Heart right ventricle (tissue), 16 donors: ENCODE data around the gene SLC39A11. TPM values are rescaled to one million over a fixed set of nuclear protein-coding genes. Genes with fewer than 3 reads are reported as not detected.

Source experiments
- ATAC-seq, 8 donors: fragments of 200-7000 bp; cut with Tn5 transposase; one replicate each; pipeline ENCODE4 v1.9.1; 2020; ENCODE audit warnings: mild to moderate bottlenecking in 8 of 8, moderate library complexity in 8 of 8, moderate number of reproducible peaks in 1 of 8
- DNase-seq, 2 donors: peaks; one replicate each; pipeline ENCODE4 v3.0.0-alpha.2; 2020
- H3K27ac ChIP-seq, 10 donors: fragments of 200-600 bp; sonication (generic) in 2 of 10; one replicate each; pipeline versions ENCODE4 v1.5.0 to v1.8.0; 2020 to 2022; ENCODE audit warnings: mild to moderate bottlenecking in 3 of 10
- H3K27me3 ChIP-seq, 7 donors: fragments of 200-600 bp; one replicate each; pipeline ENCODE4 v1.8.0; 2021 to 2022; ENCODE audit warnings: mild to moderate bottlenecking in 2 of 7
- H3K36me3 ChIP-seq, 9 donors: fragments of 200-600 bp; sonication (generic) in 1 of 9; one replicate each; pipeline versions ENCODE4 v1.5.0 to v1.8.0; 2020 to 2022; ENCODE audit warnings: mild to moderate bottlenecking in 2 of 9
- H3K4me1 ChIP-seq, 9 donors: fragments of 200-600 bp; sonication (generic) in 1 of 9; one replicate each; pipeline versions ENCODE4 v1.5.0 to v1.8.0; 2020 to 2022; ENCODE audit warnings: mild to moderate bottlenecking in 4 of 9
- H3K4me3 ChIP-seq, 10 donors: fragments of 200-600 bp; sonication (generic) in 2 of 10; one replicate each; pipeline versions ENCODE4 v1.5.0 to v1.8.0; 2020 to 2022; ENCODE audit warnings: mild to moderate bottlenecking in 7 of 10, moderate library complexity in 2 of 10
- H3K9me3 ChIP-seq, 11 donors: fragments of 200-600 bp in 10 of 11; sonication (generic) in 2 of 11; one replicate each; pipeline versions ENCODE4 v1.5.0 to v1.8.0; 2013 to 2022; ENCODE audit warnings: mild to moderate bottlenecking in 2 of 11, control low read depth in 1 of 11, moderate library complexity in 1 of 11
- CTCF ChIP-seq, 9 donors: fragments of 200-600 bp; sonication (generic) in 2 of 9; IDR thresholded peaks; one replicate each; pipeline versions ENCODE4 v1.5.0 to v1.8.0; 2021 to 2022; ENCODE audit warnings: antibody characterized with exemption in 9 of 9, mild to moderate bottlenecking in 5 of 9, moderate library complexity in 1 of 9
- WGBS, 2 donors: extraction: QIAGEN DNeasy Blood & Tissue Kit; methylation state at CpG; one replicate each; pipeline ENCODE4 v1.1.7; 2013; ENCODE audit warnings: inconsistent platforms in 1 of 2; 5-methylcytosine and 5-hydroxymethylcytosine counted together
- intact Hi-C, 10 donors: fragments of 100-400 bp; cut with DNase I; formaldehyde crosslinking; loops; one replicate each; pipeline versions ENCODE4 v1.11.1 to v1.14.2; 2022
- polyA plus RNA-seq, 2 donors: library from polyadenylated mRNA; stranded (reverse); fragments of 200-250 nt; gene quantifications; one replicate each; pipeline ENCODE4 v1.2.3, GENCODE V29; 2013
- total RNA-seq, 10 donors: library from RNA; stranded (reverse); fragmentation: NEBNext Ultra II Directional in 3 of 10; extraction: Animal tissue kit (Norgen Biotek cat#: 25700) in 3 of 10; gene quantifications; one replicate each; pipeline versions ENCODE4 v1.2.1 to v1.2.4, GENCODE V29; 2021 to 2023
- donor health status: Arrhythmogenic right ventricular cardiomyopathy.
- donor health status: ischemic (EF 13 %, LVEDD 7.1; RV severe dilation, severe dysfunction).
- donor health status: healthy with polysubstance abuse.
- donor health status: DM: no; HTN: yes; CAD: no.
- donor health status: DM: no; HTN: no; CAD: no.
- donor health status: ischemic (EF 25% LVEDD 6.9; RV normal size, moderate dysfunction).
- donor health status: ischemic (EF 25% LVEDD 5.7; RV mildly dilated, moderate dysfunction).
- donor health status: healthy.
- donor health status: DM: yes; HTN: yes; CAD: no.
- donor health status: Ischemic cardiomyopathy.
- donor health status: ischemic (EF 35%, LVEDD 5.7; RV mildly dilated, moderate dysfunction).
- donor health status: nonischemic (EF 11% LVEDD 7.7; RV severe dilation, severe dysfunction).
- donor health status: DM: yes; HTN: yes; CAD: no.
- donor health status: PGD.
- donor health status: ischemic (EF 29% LVEDD 5.4; RV normal size, mild dysfunction).
- donor health status: nonischemic (EF 23%, LVEDD 6.1; RV moderate dilation, normal function).

Gene SLC39A11
- total and polyA plus RNA-seq, 12 donors = 2.4 to 11.3 (median 6.4) TPM

- Histone ChIP-seq H3K9me3 (no peaks in the 10 kb centered on the region), H3K27ac (no peak overlapping the region), H3K36me3 (no peaks in the 10 kb centered on the region), H3K4me1 (no peaks in the 10 kb centered on the region), H3K4me3 (no peak overlapping the region), H3K27me3 (no peaks in the 10 kb centered on the region)
- ATAC-seq = no peak
- WGBS, 2 donors = 86 to 90% methylated on average over 2 of the region's 2 CpGs
- no peak for TF ChIP-seq CTCF (IDR thresholded peaks at IDR 0.05)
- DNase-seq = no peak
- intact Hi-C loops = loop anchor here in 1 of 10 donors (5.0 kb wide), 1 partner anchor 50 kb away; no protein-coding TSS in a partner anchor
These were observed 415.4 kb downstream of the SLC39A11 start for GRCh38 chr17:72677108-72677507.

GRCh38 chr17:72672729-72673128, 419.8 kb downstream of the SLC39A11 start:
- TF ChIP-seq CTCF (IDR thresholded peaks at IDR 0.05) = no peak
- WGBS, 2 donors = 93 to 96% methylated on average over 4 of the region's 4 CpGs
- intact Hi-C loops = no loop called here

GRCh38 chr17:72671016-72671415, 421.5 kb downstream of the SLC39A11 start:
- intact Hi-C loops = no loop called here
- no peak for TF ChIP-seq CTCF (IDR thresholded peaks at IDR 0.05)
- Histone ChIP-seq H3K4me3 (no peak overlapping the region), H3K27ac (no peak overlapping the region), H3K9me3 (peaks cover 0 to 7% (median 0%) of the 10 kb centered on the region in 11 donors), H3K4me1 (no peaks in the 10 kb centered on the region), H3K36me3 (no peaks in the 10 kb centered on the region), H3K27me3 (no peaks in the 10 kb centered on the region)
- no peak for DNase-seq
- no peak for ATAC-seq

More at GRCh38 chr17:72672729-72673128, 419.8 kb downstream of the SLC39A11 start:
- Histone ChIP-seq H3K4me3 (no peak overlapping the region), H3K4me1 (no peaks in the 10 kb centered on the region), H3K9me3 (peaks cover 0 to 7% (median 0%) of the 10 kb centered on the region in 11 donors), H3K36me3 (no peaks in the 10 kb centered on the region), H3K27me3 (no peaks in the 10 kb centered on the region), H3K27ac (no peak overlapping the region)
- no peak for ATAC-seq
- no peak for DNase-seq

GRCh38 chr17:72667096-72668063, 425.1 kb downstream of the SLC39A11 start:
- TF ChIP-seq CTCF (IDR thresholded peaks at IDR 0.05) = no peak
- WGBS, 2 donors = 76 to 90% methylated on average over 5 of the region's 5 CpGs
- intact Hi-C loops = no loop called here
- H3K9me3 ChIP-seq = peaks cover 0 to 7% (median 0%) of the 10 kb centered on the region in 11 donors
- no peaks in the 10 kb centered on the region for H3K4me1 ChIP-seq
- ATAC-seq = no peak
- H3K27me3 ChIP-seq = no peaks in the 10 kb centered on the region
- no peak for DNase-seq
- no peaks in the 10 kb centered on the region for H3K36me3 ChIP-seq
- no peak overlapping the region for H3K27ac ChIP-seq
- no peak overlapping the region for H3K4me3 ChIP-seq
